ENCODE data around the gene UIMC1. TPM values are rescaled to one million over a fixed set of nuclear protein-coding genes. Genes with fewer than 3 reads are reported as not detected.

The UIMC1 gene
- total and polyA plus RNA-seq, 7 donors = 18.0 to 96.1 (median 40.2) TPM

DNA sequence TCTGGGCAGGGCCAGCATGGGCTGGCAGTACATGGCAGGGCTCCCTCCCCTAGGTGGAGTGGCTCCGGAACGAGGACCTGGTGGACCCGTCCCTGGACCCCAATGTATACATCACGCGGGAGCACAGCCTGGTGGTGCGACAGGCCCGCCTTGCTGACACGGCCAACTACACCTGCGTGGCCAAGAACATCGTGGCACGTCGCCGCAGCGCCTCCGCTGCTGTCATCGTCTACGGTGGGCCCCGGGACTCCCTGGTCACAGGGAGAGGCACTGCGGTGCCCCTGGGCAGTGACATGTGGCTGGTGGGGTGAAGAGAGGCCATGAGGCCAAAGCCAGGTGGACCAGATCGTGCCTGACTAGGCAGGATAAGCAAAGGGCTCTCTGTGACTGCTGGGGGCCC is 137.8 kb downstream of the UIMC1 start:
- Histone ChIP-seq H3K4me1 (no peaks in the 10 kb centered on the region), H3K36me3 (no peaks in the 10 kb centered on the region), H3K4me3 (no peak overlapping the region), H3K27ac (no peak overlapping the region), H3K27me3 (peaks cover 0 to 60% (median 11%) of the 10 kb centered on the region in 3 donors), H3K9me3 (no peaks in the 10 kb centered on the region)
- intact Hi-C loops (cut with DNase I) = no loop called here
- no peak for TF ChIP-seq POLR2AphosphoS5 (IDR thresholded peaks at IDR 0.05)
- TF ChIP-seq, protein P1, sequence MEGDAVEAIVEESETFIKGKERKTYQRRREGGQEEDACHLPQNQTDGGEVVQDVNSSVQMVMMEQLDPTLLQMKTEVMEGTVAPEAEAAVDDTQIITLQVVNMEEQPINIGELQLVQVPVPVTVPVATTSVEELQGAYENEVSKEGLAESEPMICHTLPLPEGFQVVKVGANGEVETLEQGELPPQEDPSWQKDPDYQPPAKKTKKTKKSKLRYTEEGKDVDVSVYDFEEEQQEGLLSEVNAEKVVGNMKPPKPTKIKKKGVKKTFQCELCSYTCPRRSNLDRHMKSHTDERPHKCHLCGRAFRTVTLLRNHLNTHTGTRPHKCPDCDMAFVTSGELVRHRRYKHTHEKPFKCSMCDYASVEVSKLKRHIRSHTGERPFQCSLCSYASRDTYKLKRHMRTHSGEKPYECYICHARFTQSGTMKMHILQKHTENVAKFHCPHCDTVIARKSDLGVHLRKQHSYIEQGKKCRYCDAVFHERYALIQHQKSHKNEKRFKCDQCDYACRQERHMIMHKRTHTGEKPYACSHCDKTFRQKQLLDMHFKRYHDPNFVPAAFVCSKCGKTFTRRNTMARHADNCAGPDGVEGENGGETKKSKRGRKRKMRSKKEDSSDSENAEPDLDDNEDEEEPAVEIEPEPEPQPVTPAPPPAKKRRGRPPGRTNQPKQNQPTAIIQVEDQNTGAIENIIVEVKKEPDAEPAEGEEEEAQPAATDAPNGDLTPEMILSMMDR (IDR thresholded peaks at IDR 0.05) = no peak
- TF ChIP-seq POLR2A (IDR thresholded peaks at IDR 0.05) = no peak
- TF ChIP-seq EP300 (IDR thresholded peaks at IDR 0.05) = no peak
- DNase-seq = no peak
- WGBS, 2 donors = 89 to 93% methylated on average over 20 of the region's 20 CpGs

DNA sequence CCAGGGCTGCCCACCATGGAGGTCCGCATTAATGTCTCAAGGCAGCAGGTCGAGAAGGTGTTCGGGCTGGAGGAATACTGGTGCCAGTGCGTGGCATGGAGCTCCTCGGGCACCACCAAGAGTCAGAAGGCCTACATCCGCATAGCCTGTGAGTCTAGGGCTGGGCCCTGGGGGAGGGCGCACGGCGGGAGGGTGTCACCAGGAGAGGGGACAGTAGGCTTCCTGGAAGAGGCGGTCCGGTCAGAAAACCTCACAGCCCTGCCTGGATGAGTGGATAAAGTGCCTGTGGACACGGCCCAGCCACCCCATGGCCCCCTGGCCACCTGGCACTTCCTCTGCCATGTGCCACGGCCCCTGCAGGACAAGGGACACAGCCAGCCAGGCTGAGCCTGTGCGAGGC is 138.5 kb downstream of the UIMC1 start:
- Histone ChIP-seq H3K4me3 (no peak overlapping the region), H3K4me1 (no peaks in the 10 kb centered on the region), H3K27ac (no peak overlapping the region), H3K36me3 (no peaks in the 10 kb centered on the region), H3K27me3 (peaks cover 0 to 61% (median 11%) of the 10 kb centered on the region in 3 donors), H3K9me3 (no peaks in the 10 kb centered on the region)
- TF ChIP-seq POLR2AphosphoS5 (IDR thresholded peaks at IDR 0.05) = no peak
- no peak for TF ChIP-seq POLR2A (IDR thresholded peaks at IDR 0.05)
- TF ChIP-seq EP300 (IDR thresholded peaks at IDR 0.05) = no peak
- TF ChIP-seq, protein P1 (IDR thresholded peaks at IDR 0.05) = no peak
- no peak for DNase-seq
- intact Hi-C loops (cut with DNase I) = no loop called here
- WGBS, 2 donors = 82 to 87% methylated on average over 14 of the region's 14 CpGs

DNA sequence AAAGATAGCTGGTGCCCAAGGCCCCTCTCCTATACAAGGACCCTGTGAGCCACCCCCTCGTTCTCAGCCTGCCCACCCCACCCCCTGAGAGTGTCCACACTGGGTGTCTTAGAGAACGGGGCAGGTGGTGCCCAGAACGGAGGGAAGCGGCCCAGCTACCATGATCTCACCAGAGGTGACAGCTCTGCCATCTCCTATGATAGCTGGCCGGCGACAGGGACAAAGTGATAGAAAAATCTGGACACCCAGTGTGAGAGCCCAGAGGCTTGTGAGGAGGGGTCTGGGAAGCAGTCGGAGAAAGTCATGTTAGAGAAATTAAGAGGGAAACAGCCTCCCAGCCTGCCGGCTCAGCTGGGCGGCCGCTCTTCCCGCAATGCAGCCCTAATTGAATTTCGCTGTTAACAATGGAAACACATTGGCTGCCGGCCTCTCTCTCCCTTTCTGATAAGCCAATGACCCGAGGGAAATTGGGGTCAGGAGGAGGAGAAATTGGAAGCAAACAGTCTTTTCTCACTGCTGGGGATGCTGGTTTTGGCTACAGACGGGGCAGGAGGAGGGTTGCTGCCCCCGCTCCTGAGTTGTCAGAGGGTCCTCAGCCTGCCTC is 139.8 kb downstream of the UIMC1 start:
- Histone ChIP-seq H3K36me3 (no peaks in the 10 kb centered on the region), H3K27me3 (peaks cover 5 to 74% (median 24%) of the 10 kb centered on the region in 3 donors), H3K27ac (no peak overlapping the region), H3K4me3 (no peak overlapping the region), H3K9me3 (no peaks in the 10 kb centered on the region), H3K4me1 (no peaks in the 10 kb centered on the region)
- whole genome bisulfite sequencing, 2 donors = 19 to 29% methylated on average over 16 of the region's 16 CpGs
- no peak for TF ChIP-seq POLR2A (IDR thresholded peaks at IDR 0.05)
- no peak for TF ChIP-seq POLR2AphosphoS5 (IDR thresholded peaks at IDR 0.05)
- no peak for TF ChIP-seq EP300 (IDR thresholded peaks at IDR 0.05)
- TF ChIP-seq, protein P1 (IDR thresholded peaks at IDR 0.05) = no peak
- DNase-seq = no peak
- intact Hi-C loops (cut with DNase I) = no loop called here

DNA sequence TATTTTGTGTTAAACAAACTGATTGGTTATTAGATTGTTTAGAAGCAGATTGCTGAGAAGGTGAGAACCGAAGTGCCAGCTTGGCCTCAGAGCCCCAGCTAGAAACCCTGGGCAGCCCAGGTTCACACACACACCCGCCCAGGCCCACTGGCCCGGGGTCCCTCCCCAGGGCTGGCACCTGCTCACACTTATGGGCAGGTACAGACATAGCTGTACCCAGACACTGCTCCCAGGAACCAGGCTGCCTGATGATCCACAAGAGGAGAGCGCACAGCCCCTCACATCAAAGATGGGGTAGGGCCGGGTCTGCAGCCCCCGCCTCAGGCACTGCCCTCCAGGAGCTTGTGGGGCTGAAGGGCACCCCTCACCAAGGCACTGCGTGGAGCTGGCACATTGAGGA is 140.6 kb downstream of the UIMC1 start:
- TF ChIP-seq, protein P1 (IDR thresholded peaks at IDR 0.05) = no peak
- TF ChIP-seq EP300 (IDR thresholded peaks at IDR 0.05) (no peak), POLR2A (IDR thresholded peaks at IDR 0.05) (no peak)
- no peaks in the 10 kb centered on the region for H3K36me3 ChIP-seq
- intact Hi-C loops (cut with DNase I) = no loop called here
- 75 to 82% methylated on average over 7 of the region's 7 CpGs for WGBS, 2 donors
- DNase-seq = no peak
- H3K4me3 ChIP-seq = no peak overlapping the region
- no peaks in the 10 kb centered on the region for H3K4me1 ChIP-seq
- H3K9me3 ChIP-seq = no peaks in the 10 kb centered on the region
- H3K27me3 ChIP-seq = peaks cover 7 to 80% (median 24%) of the 10 kb centered on the region in 3 donors
- no peak overlapping the region for H3K27ac ChIP-seq

DNA sequence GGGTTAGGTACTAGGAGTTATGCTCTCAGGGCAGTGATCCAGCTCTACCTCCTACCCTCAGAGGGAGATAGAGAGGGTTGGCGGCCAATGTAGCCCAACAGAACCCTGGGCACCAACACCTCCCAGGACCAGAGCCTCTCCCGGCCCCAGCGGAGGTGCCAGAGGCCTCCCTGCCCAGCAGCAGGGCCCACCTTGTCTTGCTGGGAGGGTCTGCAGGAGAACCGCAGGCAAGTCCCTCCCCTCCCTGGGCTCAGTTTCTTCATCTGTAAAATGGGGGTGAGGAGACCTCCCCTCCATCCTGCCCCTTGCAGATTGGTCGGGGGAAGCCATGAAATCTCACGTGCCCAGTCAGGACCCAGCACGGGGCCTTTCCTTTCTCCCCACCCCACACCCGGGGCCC is 141.8 kb downstream of the UIMC1 start:
- intact Hi-C loops (cut with DNase I) = no loop called here
- Histone ChIP-seq H3K4me1 (no peaks in the 10 kb centered on the region), H3K36me3 (no peaks in the 10 kb centered on the region), H3K27ac (no peak overlapping the region), H3K27me3 (peaks cover 7 to 90% (median 31%) of the 10 kb centered on the region in 3 donors), H3K4me3 (no peak overlapping the region), H3K9me3 (no peaks in the 10 kb centered on the region)
- TF ChIP-seq POLR2A (IDR thresholded peaks at IDR 0.05) = no peak
- TF ChIP-seq, protein P1 (IDR thresholded peaks at IDR 0.05) = no peak
- TF ChIP-seq EP300 (IDR thresholded peaks at IDR 0.05) = no peak
- TF ChIP-seq POLR2AphosphoS5 (IDR thresholded peaks at IDR 0.05) = no peak
- DNase-seq = no peak
- 81 to 86% methylated on average over 8 of the region's 8 CpGs for WGBS, 2 donors
